MM.1S (cell line): ENCODE data around the gene CEP104.

Experiments used
- DNase-seq: peaks from one replicate; pipeline ENCODE4 v3.0.0-alpha.2; 2015
- H2AFZ ChIP-seq: fragments of 300-600 bp; sonication (generic); 2 replicates; pipeline ENCODE4 v1.6.0; 2016; ENCODE audit warnings: antibody characterized with exemption, low read length
- H3F3A ChIP-seq: fragments of 300-600 bp; sonication (generic); 2 replicates; pipeline ENCODE4 v1.6.1; 2016; ENCODE audit warnings: mild to moderate bottlenecking, antibody characterized with exemption, low read length, moderate library complexity, mixed read lengths; ENCODE audit not compliant: insufficient read depth
- H3K27ac ChIP-seq: fragments of 300-600 bp; sonication (generic); 2 replicates; pipeline ENCODE4 v1.5.1; 2016; ENCODE audit warnings: mild to moderate bottlenecking, low read length
- H3K27me3 ChIP-seq: fragments of 300-600 bp; sonication (generic); replicated peaks from 2 replicates; pipeline ENCODE4 v1.6.0; 2016; ENCODE audit warnings: low read length; ENCODE audit not compliant: insufficient read depth
- H3K36me3 ChIP-seq: fragments of 300-600 bp; sonication (generic); replicated peaks from 2 replicates; pipeline ENCODE4 v1.6.1; 2016; ENCODE audit warnings: mild to moderate bottlenecking, low read length, mixed read lengths; ENCODE audit not compliant: insufficient read depth
- H3K4me1 ChIP-seq: fragments of 300-600 bp; sonication (generic); 2 replicates; pipeline ENCODE4 v1.6.1; 2016; ENCODE audit warnings: low read length, mixed read lengths
- H3K4me2 ChIP-seq: fragments of 300-600 bp; sonication (generic); 2 replicates; pipeline ENCODE4 v1.6.0; 2016; ENCODE audit warnings: low read depth, low read length
- H3K4me3 ChIP-seq: fragments of 300-600 bp; sonication (generic); 2 replicates; pipeline ENCODE4 v1.5.1; 2016; ENCODE audit warnings: low read length, mixed read lengths
- H3K79me2 ChIP-seq: fragments of 300-600 bp; sonication (generic); 2 replicates; pipeline ENCODE4 v1.6.1; 2016; ENCODE audit warnings: mixed run types, low read length, mixed read lengths
- H3K9ac ChIP-seq: fragments of 300-600 bp; sonication (generic); 2 replicates; pipeline ENCODE4 v1.6.1; 2016; ENCODE audit warnings: low read length, mixed read lengths
- H3K9me2 ChIP-seq: fragments of 300-600 bp; sonication (generic); replicated peaks from 2 replicates; pipeline ENCODE4 v1.6.1; 2016; ENCODE audit warnings: mild to moderate bottlenecking, low read length, mixed read lengths; ENCODE audit not compliant: insufficient read depth
- H3K9me3 ChIP-seq: fragments of 300-600 bp; sonication (generic); replicated peaks from 2 replicates; pipeline ENCODE4 v1.6.1; 2016; ENCODE audit warnings: mild to moderate bottlenecking, low read length, mixed read lengths; ENCODE audit not compliant: insufficient read depth
- H4K20me1 ChIP-seq: fragments of 300-600 bp; sonication (generic); 2 replicates; pipeline ENCODE4 v1.6.1; 2016; ENCODE audit warnings: mild to moderate bottlenecking, low read length, moderate library complexity, mixed read lengths; ENCODE audit not compliant: insufficient read depth
- EZH2 ChIP-seq: fragments of 300-600 bp; sonication (generic); optimal IDR thresholded peaks from 2 replicates; pipeline ENCODE3; 2017; ENCODE audit warnings: low read depth, mild to moderate bottlenecking, antibody characterized with exemption, low read length, mixed read lengths
- EZH2phosphoT487 ChIP-seq: fragments of 300-600 bp; sonication (generic); IDR thresholded peaks from 2 replicates; pipeline ENCODE4 v1.6.1; 2018; ENCODE audit warnings: antibody characterized with exemption, low read length
- TF ChIP-seq, protein P1 (sequence below): fragments of 300-600 bp; sonication (generic); IDR thresholded peaks from 2 replicates; pipeline ENCODE4 v1.5.1; 2016; ENCODE audit warnings: antibody characterized with exemption, low read length, mixed read lengths

The CEP104 gene

DNA sequence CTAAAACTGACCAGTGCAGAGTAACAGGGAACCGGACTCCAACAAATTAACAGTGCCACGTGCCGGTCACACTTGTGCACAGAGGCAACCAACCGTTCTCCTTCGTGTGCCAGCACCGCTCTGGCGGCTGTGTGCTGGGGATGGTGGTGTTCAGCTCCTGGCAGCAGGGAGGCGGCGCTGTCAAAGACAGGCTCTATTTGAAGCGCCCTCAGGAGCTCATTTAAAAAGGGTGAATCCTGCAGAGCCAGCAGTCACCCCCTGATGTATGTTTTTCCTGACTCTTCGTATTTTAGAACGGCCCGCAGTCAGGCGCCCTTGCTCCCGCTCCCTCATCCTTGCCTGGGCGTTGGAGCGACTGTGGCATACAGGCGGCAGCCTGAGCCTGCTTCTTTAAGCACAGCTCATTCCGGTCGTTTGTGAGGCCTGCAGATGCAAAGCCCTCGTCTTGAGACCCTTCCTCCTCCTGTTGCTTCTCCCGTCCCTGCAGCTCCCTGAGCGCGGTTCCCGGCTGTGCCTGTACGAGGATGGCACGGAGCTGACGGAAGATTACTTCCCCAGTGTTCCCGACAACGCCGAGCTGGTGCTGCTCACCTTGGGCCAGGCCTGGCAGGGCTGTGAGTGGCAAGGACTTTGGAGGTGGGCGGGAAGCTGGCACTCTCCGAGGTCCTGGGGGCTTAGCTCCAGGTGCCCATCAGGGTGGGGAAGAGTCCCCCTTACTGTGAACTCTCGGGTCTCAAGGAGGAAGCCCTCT, 1.4 kb upstream of the CEP104 start:
- Histone ChIP-seq H3F3A (peaks cover 5% of the 10 kb centered on the region; the same call in 1 of the 2 replicates), H2AFZ (peak overlapping the region; percentile 80), H3K4me1 (peaks cover 7% of the 10 kb centered on the region; the same call in 1 of the 2 replicates), H4K20me1 (no peaks in the 10 kb centered on the region), H3K4me2 (peak overlapping the region; percentile 96), H3K9me2 (no peaks in the 10 kb centered on the region), H3K27ac (peak overlapping the region; percentile 50; the same call in 1 of the 2 replicates), H3K36me3 (no peaks in the 10 kb centered on the region), H3K79me2 (peaks cover 45% of the 10 kb centered on the region), H3K27me3 (no peaks in the 10 kb centered on the region), H3K9me3 (no peaks in the 10 kb centered on the region), H3K4me3 (peak overlapping the region; percentile 80), H3K9ac (peak overlapping the region; percentile 61; the same call in 1 of the 2 replicates)
- TF ChIP-seq, protein P1, sequence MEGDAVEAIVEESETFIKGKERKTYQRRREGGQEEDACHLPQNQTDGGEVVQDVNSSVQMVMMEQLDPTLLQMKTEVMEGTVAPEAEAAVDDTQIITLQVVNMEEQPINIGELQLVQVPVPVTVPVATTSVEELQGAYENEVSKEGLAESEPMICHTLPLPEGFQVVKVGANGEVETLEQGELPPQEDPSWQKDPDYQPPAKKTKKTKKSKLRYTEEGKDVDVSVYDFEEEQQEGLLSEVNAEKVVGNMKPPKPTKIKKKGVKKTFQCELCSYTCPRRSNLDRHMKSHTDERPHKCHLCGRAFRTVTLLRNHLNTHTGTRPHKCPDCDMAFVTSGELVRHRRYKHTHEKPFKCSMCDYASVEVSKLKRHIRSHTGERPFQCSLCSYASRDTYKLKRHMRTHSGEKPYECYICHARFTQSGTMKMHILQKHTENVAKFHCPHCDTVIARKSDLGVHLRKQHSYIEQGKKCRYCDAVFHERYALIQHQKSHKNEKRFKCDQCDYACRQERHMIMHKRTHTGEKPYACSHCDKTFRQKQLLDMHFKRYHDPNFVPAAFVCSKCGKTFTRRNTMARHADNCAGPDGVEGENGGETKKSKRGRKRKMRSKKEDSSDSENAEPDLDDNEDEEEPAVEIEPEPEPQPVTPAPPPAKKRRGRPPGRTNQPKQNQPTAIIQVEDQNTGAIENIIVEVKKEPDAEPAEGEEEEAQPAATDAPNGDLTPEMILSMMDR: no peak
- TF ChIP-seq EZH2: no peak
- no peak for TF ChIP-seq EZH2phosphoT487
- DNase-seq: no peak

DNA sequence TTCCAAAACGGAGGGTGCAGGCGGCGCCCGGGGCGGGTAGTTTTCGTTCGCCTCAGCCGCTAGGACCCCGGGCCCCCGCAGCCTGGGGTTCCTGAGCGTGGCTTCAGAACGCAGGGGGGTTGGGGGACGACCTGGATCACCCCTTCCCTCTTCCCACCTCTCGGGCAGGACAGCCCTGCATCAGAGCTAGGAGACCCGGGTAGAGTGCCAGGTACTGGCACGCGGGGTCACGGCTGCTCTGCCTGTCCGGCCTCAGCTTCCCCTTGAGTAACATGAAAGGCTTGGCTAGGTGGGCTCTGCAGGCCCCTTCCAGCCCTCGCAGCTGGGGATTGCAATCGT, 749 bp upstream of the CEP104 start:
- H2AFZ ChIP-seq: peak overlapping the region; percentile 80
- H3K36me3 ChIP-seq: no peaks in the 10 kb centered on the region
- H3K9ac ChIP-seq: peak overlapping the region; percentile 61; the same call in 1 of the 2 replicates
- TF ChIP-seq, protein P1: no peak
- no peak for TF ChIP-seq EZH2phosphoT487
- no peak for TF ChIP-seq EZH2
- H4K20me1 ChIP-seq: no peaks in the 10 kb centered on the region
- peaks cover 51% of the 10 kb centered on the region for H3K79me2 ChIP-seq
- H3K4me3 ChIP-seq: peak overlapping the region; percentile 80
- DNase-seq: no peak
- H3K27me3 ChIP-seq: no peaks in the 10 kb centered on the region
- peaks cover 5% of the 10 kb centered on the region; the same call in 1 of the 2 replicates for H3F3A ChIP-seq
- peaks cover 7% of the 10 kb centered on the region; the same call in 1 of the 2 replicates for H3K4me1 ChIP-seq
- peak overlapping the region; percentile 96 for H3K4me2 ChIP-seq
- no peaks in the 10 kb centered on the region for H3K9me2 ChIP-seq
- peak overlapping the region; percentile 50; the same call in 1 of the 2 replicates for H3K27ac ChIP-seq
- no peaks in the 10 kb centered on the region for H3K9me3 ChIP-seq

GRCh38 chr1:3852711-3853485, 4.1 kb downstream of the CEP104 start:
- no peak for DNase-seq

More at GRCh38 chr1:3852711-3853485, 4.1 kb downstream of the CEP104 start:
- Histone ChIP-seq H3K27me3 (no peaks in the 10 kb centered on the region), H3K36me3 (0 out of 2 replicates have a peak, but pooled peaks cover 4% of the 10 kb centered on the region), H3K79me2 (peaks cover 40% of the 10 kb centered on the region), H4K20me1 (no peaks in the 10 kb centered on the region), H3F3A (peaks cover 5% of the 10 kb centered on the region; the same call in 1 of the 2 replicates), H3K27ac (no peak overlapping the region), H3K4me3 (no peak overlapping the region), H3K4me1 (no peaks in the 10 kb centered on the region), H3K9me3 (no peaks in the 10 kb centered on the region), H3K4me2 (no peak overlapping the region), H2AFZ (no peak overlapping the region), H3K9me2 (no peaks in the 10 kb centered on the region), H3K9ac (no peak overlapping the region)
- TF ChIP-seq, protein P1: no peak
- TF ChIP-seq EZH2: no peak
- no peak for TF ChIP-seq EZH2phosphoT487
